Stomach (tissue), 4 donors: Measurements from ENCODE around the gene TAB2.

Source experiments
- EP300 ChIP-seq: sonication (generic); formaldehyde crosslinking; IDR thresholded peaks from one replicate; pipeline ENCODE4 v1.6.1; 2017; ENCODE audit warnings: antibody characterized with exemption
- POLR2A ChIP-seq, 4 donors: fragments of 450-650 bp; IDR thresholded peaks; one replicate each; pipeline ENCODE4 v1.6.1; 2016; ENCODE audit warnings: antibody characterized with exemption in 4 of 4, control low read depth in 2 of 4, mild to moderate bottlenecking in 1 of 4, moderate library complexity in 1 of 4
- POLR2AphosphoS5 ChIP-seq, 3 donors: sonication (generic); formaldehyde crosslinking; IDR thresholded peaks; one replicate each; pipeline ENCODE4 v1.6.1; 2016; ENCODE audit warnings: antibody characterized with exemption in 3 of 3
- TF ChIP-seq, protein P1 (sequence below), 7 experiments: fragments of 450-650 bp in 4 of 7; fragments of 200-600 bp in 3 of 7; sonication (generic) in 3 of 7; IDR thresholded peaks; one replicate each; pipeline ENCODE4 v1.5.1; 2016 to 2019; ENCODE audit warnings: antibody characterized with exemption in 7 of 7, control low read depth in 2 of 7, mild to moderate bottlenecking in 1 of 7

DNA sequence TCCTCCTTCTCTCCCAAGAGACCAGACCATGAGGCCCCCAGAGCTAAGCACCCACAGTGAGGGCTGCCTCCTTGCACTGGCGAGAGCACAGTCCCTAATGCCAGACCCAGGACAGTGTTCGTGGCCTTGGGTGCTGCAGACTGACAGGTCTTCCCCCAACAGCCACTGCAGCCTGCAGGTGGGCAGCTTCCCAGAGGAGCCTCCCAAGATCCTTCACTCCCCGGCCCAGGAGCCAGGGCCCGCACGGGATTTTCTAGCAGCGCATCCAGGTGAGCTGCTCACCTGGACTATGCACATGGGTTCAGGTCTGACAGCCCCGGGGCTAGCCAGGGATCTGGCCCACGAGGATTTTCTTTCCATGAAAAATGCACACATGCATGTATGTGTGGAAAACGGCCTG lies 124.2 kb downstream of the TAB2 start:
- TF ChIP-seq EP300 (no peak), POLR2AphosphoS5 (IDR thresholded peaks at IDR 0.05) (no peak), POLR2A (IDR thresholded peaks at IDR 0.05) (no peak)
- TF ChIP-seq, protein P1, sequence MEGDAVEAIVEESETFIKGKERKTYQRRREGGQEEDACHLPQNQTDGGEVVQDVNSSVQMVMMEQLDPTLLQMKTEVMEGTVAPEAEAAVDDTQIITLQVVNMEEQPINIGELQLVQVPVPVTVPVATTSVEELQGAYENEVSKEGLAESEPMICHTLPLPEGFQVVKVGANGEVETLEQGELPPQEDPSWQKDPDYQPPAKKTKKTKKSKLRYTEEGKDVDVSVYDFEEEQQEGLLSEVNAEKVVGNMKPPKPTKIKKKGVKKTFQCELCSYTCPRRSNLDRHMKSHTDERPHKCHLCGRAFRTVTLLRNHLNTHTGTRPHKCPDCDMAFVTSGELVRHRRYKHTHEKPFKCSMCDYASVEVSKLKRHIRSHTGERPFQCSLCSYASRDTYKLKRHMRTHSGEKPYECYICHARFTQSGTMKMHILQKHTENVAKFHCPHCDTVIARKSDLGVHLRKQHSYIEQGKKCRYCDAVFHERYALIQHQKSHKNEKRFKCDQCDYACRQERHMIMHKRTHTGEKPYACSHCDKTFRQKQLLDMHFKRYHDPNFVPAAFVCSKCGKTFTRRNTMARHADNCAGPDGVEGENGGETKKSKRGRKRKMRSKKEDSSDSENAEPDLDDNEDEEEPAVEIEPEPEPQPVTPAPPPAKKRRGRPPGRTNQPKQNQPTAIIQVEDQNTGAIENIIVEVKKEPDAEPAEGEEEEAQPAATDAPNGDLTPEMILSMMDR (IDR thresholded peaks at IDR 0.05): no peak
